Measurements from ENCODE around the gene UNC119B.

UNC119B gene

DNA sequence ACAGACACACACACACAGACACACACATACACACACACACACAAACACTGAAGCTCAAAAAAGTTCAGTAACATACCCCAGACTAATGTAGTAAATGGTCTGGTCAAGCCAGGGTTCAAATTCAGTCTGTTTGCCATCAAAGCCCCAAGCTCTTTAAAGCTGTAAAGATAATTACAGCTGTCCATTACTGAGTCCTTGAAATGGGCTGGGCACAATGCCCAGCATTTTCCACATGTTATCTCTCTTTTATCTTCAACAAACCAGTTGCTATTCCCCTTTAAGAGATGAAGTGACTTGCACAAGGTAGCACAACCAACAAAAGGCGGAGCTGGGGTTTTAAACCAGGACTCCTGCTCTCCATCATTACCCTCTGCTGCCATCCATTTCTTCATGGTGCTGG, 7.6 kb upstream of the UNC119B start:
- no peaks in the 10 kb centered on the region for H3K27me3 ChIP-seq (ENCODE audit: insufficient read depth, low read length)
- no peak overlapping the region for H3K27ac ChIP-seq (ENCODE audit: low read depth, low read length)
- no peaks in the 10 kb centered on the region for H3K79me2 ChIP-seq (ENCODE audit: control insufficient read depth, insufficient read depth, low read length, unreplicated experiment)
- no peaks in the 10 kb centered on the region; the same call in none of the 2 replicates for H3K36me3 ChIP-seq (ENCODE audit: insufficient read depth, low read length)
- no peaks in the 10 kb centered on the region for H3K4me1 ChIP-seq (ENCODE audit: control insufficient read depth, insufficient read depth, low read length, unreplicated experiment)
- H3K4me3 ChIP-seq (ENCODE audit: low read depth, low read length), result no peak overlapping the region
- no peak overlapping the region for H2AFZ ChIP-seq (ENCODE audit: low read length, unreplicated experiment)

DNA sequence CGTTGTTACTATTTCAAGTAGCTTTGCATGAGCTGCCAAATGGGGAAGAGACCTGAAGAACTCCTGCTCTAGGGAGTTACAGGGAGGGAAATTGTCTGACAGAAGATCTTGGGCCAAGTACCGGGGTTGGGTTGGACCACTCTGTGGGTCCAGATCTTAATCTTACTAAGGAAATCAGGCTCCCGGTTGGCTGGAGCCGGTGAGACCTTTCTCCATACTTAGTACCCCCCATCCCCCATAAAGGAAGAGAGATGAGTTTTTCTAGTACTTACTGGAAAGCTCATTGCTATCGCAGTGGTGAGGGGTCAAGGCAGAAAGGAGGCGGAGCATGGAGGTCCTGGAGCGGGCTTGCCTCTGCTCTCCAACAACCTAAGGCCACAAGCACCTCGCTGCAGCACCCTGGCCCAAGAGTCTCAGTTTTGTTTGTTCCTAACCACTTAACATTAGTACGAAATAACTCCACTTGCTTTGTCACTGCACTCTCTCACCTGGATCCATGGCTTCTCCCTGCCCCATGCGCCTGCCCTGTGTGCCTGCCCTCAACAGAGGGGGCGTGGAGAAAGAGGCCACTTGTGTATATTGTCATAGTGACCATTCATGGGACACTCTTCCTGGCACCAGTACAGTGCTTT, 6.8 kb upstream of the UNC119B start:
- Histone ChIP-seq H3K4me3 (ENCODE audit: low read depth, low read length) (no peak overlapping the region), H3K4me1 (ENCODE audit: control insufficient read depth, insufficient read depth, low read length, unreplicated experiment) (no peaks in the 10 kb centered on the region), H3K27me3 (ENCODE audit: insufficient read depth, low read length) (no peaks in the 10 kb centered on the region), H3K79me2 (ENCODE audit: control insufficient read depth, insufficient read depth, low read length, unreplicated experiment) (no peaks in the 10 kb centered on the region), H3K27ac (ENCODE audit: low read depth, low read length) (no peak overlapping the region), H3K36me3 (ENCODE audit: insufficient read depth, low read length) (no peaks in the 10 kb centered on the region; the same call in none of the 2 replicates), H2AFZ (ENCODE audit: low read length, unreplicated experiment) (no peak overlapping the region)

DNA sequence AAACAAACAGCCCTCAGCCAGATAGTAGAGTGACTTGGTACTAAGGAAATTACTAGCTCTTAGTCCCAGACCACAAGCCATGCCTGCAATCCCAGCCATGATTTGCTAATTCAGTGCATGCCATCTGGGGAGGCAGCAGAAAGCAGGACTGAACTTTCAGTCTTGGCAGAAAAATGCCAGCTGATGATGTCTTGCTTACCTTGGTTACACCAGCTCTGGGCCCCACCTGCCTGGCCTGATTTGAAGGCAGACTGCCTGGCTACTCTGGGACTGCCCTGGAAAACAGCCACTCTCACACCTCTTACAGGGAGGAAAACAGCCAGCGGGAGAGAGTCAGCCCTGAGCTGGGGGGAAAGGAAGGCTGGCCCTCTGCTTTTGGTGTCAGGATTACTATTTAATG, 4.6 kb upstream of the UNC119B start:
- H3K4me3 ChIP-seq (ENCODE audit: low read depth, low read length), result no peak overlapping the region
- no peak overlapping the region for H3K27ac ChIP-seq (ENCODE audit: low read depth, low read length)
- H2AFZ ChIP-seq (ENCODE audit: low read length, unreplicated experiment), result no peak overlapping the region
- no peaks in the 10 kb centered on the region for H3K27me3 ChIP-seq (ENCODE audit: insufficient read depth, low read length)
- peaks cover 4% of the 10 kb centered on the region for H3K79me2 ChIP-seq (ENCODE audit: control insufficient read depth, insufficient read depth, low read length, unreplicated experiment)
- no peaks in the 10 kb centered on the region; the same call in 1 of the 2 replicates for H3K36me3 ChIP-seq (ENCODE audit: insufficient read depth, low read length)
- peaks cover 5% of the 10 kb centered on the region for H3K4me1 ChIP-seq (ENCODE audit: control insufficient read depth, insufficient read depth, low read length, unreplicated experiment)

DNA sequence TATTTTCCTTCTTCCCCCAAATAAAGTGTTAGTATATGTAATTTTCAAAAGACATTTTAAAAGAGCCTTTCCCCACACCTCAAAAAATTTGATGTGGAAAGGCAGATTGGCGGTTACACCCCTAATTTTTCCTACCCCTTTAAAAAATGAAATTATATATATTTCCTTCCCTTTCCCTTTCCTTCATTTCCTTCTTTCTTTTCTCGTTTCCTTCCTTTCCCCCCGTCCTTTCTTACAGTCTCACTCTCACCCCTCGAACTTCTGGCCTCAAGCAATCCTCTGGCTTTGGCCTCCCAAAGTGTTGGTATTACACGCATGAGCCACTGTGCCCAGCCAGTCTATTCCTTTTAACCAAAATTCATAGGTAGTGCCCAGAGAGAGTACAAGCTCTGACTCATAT, 4.2 kb upstream of the UNC119B start:
- Histone ChIP-seq H3K4me3 (ENCODE audit: low read depth, low read length) (no peak overlapping the region), H2AFZ (ENCODE audit: low read length, unreplicated experiment) (no peak overlapping the region), H3K27ac (ENCODE audit: low read depth, low read length) (no peak overlapping the region), H3K79me2 (ENCODE audit: control insufficient read depth, insufficient read depth, low read length, unreplicated experiment) (peaks cover 8% of the 10 kb centered on the region), H3K36me3 (ENCODE audit: insufficient read depth, low read length) (no peaks in the 10 kb centered on the region; the same call in 1 of the 2 replicates), H3K27me3 (ENCODE audit: insufficient read depth, low read length) (no peaks in the 10 kb centered on the region), H3K4me1 (ENCODE audit: control insufficient read depth, insufficient read depth, low read length, unreplicated experiment) (peaks cover 5% of the 10 kb centered on the region)

DNA sequence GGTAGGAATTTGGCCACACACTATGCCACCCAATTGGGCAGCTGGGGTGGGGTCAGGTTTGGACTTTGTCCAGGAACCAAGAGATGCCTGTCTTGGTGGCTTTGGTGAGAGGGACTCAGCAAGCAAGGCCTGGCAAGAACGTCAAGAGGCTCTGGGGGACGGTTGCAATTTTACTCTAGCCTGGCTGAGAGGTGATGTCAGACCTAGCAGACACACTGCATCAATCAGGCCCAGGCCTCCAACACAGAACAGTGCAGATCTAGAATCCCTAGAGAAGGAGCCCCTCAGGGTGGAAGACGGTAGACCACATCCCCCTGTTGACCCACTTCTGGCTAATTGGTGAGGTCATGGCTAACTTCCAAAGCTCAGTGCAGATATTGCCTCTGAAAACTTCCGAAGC, 1.6 kb upstream of the UNC119B start:
- peaks cover 24% of the 10 kb centered on the region for H3K4me1 ChIP-seq (ENCODE audit: control insufficient read depth, insufficient read depth, low read length, unreplicated experiment)
- H3K27ac ChIP-seq (ENCODE audit: low read depth, low read length), result no peak overlapping the region
- no peak overlapping the region for H3K4me3 ChIP-seq (ENCODE audit: low read depth, low read length)

DNA sequence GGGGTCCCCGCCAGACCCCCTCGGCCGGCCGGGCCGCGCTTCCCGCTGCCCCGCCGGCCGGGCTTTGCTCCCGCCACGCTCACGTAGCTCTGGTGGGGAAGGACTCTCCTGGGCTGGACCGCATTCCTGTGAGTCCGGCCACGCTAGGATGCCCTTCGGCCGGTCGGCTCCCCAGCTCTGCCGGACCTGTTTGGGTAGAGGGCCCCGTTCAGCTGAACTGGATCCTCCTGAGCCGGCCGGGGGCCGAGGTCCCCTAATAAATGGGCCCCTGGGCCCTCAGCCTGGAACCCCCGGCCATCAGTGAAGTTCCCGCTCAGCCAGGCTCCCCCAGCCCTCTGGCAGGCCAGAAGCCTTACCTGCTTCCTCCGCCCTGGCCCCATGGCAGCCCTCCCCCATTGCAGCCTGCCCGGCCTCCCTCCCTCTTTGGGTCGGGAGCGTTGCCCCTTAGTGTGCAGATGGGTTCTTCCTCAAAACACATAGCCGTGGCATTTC, 593 bp downstream of the UNC119B start:
- Histone ChIP-seq H2AFZ (ENCODE audit: low read length, unreplicated experiment) (peak overlapping the region; percentile 72), H3K36me3 (ENCODE audit: insufficient read depth, low read length) (peaks cover 6% of the 10 kb centered on the region; the same call in 1 of the 2 replicates), H3K4me3 (ENCODE audit: low read depth, low read length) (peak overlapping the region; percentile 97), H3K27me3 (ENCODE audit: insufficient read depth, low read length) (no peaks in the 10 kb centered on the region), H3K4me1 (ENCODE audit: control insufficient read depth, insufficient read depth, low read length, unreplicated experiment) (peaks cover 27% of the 10 kb centered on the region), H3K27ac (ENCODE audit: low read depth, low read length) (peak overlapping the region; percentile 28), H3K79me2 (ENCODE audit: control insufficient read depth, insufficient read depth, low read length, unreplicated experiment) (peaks cover 34% of the 10 kb centered on the region)

More for the DNA sequence above, 1.6 kb upstream of the UNC119B start:
- Histone ChIP-seq H3K79me2 (ENCODE audit: control insufficient read depth, insufficient read depth, low read length, unreplicated experiment) (peaks cover 34% of the 10 kb centered on the region), H2AFZ (ENCODE audit: low read length, unreplicated experiment) (no peak overlapping the region), H3K27me3 (ENCODE audit: insufficient read depth, low read length) (no peaks in the 10 kb centered on the region), H3K36me3 (ENCODE audit: insufficient read depth, low read length) (peaks cover 4% of the 10 kb centered on the region; the same call in 1 of the 2 replicates)

DNA sequence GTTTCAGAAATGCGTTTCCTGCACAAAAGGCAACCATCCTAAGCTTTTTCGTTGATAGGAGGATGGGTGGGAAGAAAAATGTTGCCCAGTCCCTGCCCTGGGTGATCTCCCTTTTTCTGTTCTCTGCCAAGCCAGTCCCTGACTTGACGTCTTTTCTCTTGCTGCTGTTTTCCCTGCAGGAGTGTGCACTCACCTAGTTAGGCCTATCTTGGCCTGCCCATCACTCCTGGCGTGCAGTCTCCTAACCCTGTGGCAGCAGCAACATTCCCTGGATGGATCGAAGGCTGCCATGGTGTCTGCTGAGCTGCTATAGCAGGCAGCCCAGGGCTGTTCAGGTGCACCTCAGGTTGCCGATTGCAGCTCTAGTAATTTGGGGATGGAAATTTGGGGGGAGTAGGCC, 1.2 kb downstream of the UNC119B start:
- Histone ChIP-seq H3K4me3 (ENCODE audit: low read depth, low read length) (peak overlapping the region; percentile 97), H3K4me1 (ENCODE audit: control insufficient read depth, insufficient read depth, low read length, unreplicated experiment) (peaks cover 27% of the 10 kb centered on the region), H3K79me2 (ENCODE audit: control insufficient read depth, insufficient read depth, low read length, unreplicated experiment) (peaks cover 34% of the 10 kb centered on the region), H2AFZ (ENCODE audit: low read length, unreplicated experiment) (no peak overlapping the region), H3K27ac (ENCODE audit: low read depth, low read length) (no peak overlapping the region), H3K36me3 (ENCODE audit: insufficient read depth, low read length) (peaks cover 9% of the 10 kb centered on the region; the same call in 1 of the 2 replicates), H3K27me3 (ENCODE audit: insufficient read depth, low read length) (no peaks in the 10 kb centered on the region)

DNA sequence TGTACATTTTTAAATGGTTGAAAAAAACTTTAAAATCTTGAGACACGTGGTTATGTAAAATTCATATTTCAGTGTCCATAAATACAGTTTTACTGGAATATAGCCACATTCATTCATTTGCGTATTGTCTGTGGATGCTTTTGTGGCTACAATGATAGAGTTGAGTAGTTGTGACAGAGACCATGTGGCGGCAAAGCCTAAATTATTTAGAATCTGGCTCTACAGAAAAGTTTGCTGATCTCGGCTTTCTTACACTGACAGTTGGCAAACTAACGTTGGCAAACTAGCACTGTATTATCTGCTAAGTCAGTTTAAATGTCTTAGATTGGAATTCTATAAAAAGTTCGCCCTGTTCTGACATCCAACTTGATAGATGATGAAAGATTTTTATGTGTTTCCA, 2.4 kb downstream of the UNC119B start:
- H3K27ac ChIP-seq (ENCODE audit: low read depth, low read length), result no peak overlapping the region
- H3K36me3 ChIP-seq (ENCODE audit: insufficient read depth, low read length), result peaks cover 15% of the 10 kb centered on the region; the same call in 1 of the 2 replicates
- no peaks in the 10 kb centered on the region for H3K27me3 ChIP-seq (ENCODE audit: insufficient read depth, low read length)
- no peak overlapping the region for H3K4me3 ChIP-seq (ENCODE audit: low read depth, low read length)
- H3K79me2 ChIP-seq (ENCODE audit: control insufficient read depth, insufficient read depth, low read length, unreplicated experiment), result peaks cover 34% of the 10 kb centered on the region
- no peak overlapping the region for H2AFZ ChIP-seq (ENCODE audit: low read length, unreplicated experiment)
- H3K4me1 ChIP-seq (ENCODE audit: control insufficient read depth, insufficient read depth, low read length, unreplicated experiment), result peaks cover 27% of the 10 kb centered on the region

DNA sequence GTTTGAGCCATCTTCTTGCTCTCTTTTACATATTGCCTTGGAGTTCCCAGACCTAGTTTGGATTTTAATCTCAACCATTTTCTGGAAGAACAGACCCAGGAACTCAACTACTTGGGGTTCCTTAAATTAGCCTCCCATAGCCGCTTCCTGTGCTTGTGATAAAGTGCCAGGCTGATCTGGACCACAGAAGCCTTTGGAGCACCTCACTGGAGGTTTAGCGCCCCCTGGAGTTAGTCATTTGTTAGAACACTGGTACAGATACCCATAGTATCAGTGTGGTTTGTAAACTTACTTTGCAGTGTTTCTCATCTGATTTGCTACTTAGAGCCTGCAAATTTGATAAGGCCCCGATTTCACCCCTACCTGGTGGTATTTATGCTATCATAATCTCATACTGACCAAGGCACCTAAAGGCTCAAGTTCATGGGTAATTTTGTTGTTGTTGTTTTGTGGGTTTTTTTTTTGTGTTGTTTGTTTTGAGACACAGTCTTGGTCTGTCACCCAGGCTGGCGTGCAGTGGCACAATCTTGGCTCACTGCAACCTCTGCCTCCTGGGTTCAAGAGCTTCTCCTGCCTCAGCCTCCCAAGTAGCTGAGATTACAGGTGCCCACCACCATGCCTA, 3.7 kb downstream of the UNC119B start:
- no peak overlapping the region for H2AFZ ChIP-seq (ENCODE audit: low read length, unreplicated experiment)
- H3K4me1 ChIP-seq (ENCODE audit: control insufficient read depth, insufficient read depth, low read length, unreplicated experiment), result peaks cover 27% of the 10 kb centered on the region
- H3K36me3 ChIP-seq (ENCODE audit: insufficient read depth, low read length), result peaks cover 15% of the 10 kb centered on the region
- no peaks in the 10 kb centered on the region for H3K27me3 ChIP-seq (ENCODE audit: insufficient read depth, low read length)
- H3K79me2 ChIP-seq (ENCODE audit: control insufficient read depth, insufficient read depth, low read length, unreplicated experiment), result peaks cover 34% of the 10 kb centered on the region
- H3K27ac ChIP-seq (ENCODE audit: low read depth, low read length), result no peak overlapping the region
- H3K4me3 ChIP-seq (ENCODE audit: low read depth, low read length), result no peak overlapping the region

DNA sequence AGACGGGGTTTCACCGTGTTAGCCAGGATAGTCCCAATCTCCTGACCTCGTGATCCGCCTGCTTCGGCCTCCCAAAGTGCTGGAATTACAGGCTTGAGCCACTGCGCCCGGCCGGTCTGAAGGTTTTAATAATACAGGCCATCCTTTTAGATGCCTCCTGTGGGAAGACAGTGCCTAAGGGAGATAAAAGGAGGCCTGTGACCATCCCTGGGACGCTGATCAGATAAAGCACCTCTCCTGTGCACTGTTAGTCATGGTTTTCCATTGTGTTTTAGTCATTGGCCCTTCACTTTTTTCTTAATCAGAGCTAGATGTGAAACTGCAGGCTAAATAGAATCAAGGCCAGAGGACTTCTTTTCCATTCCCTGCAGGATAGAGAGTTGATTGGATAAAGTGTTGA, 7.8 kb downstream of the UNC119B start:
- Histone ChIP-seq H3K27me3 (ENCODE audit: insufficient read depth, low read length) (no peaks in the 10 kb centered on the region), H2AFZ (ENCODE audit: low read length, unreplicated experiment) (no peak overlapping the region), H3K4me3 (ENCODE audit: low read depth, low read length) (no peak overlapping the region), H3K36me3 (ENCODE audit: insufficient read depth, low read length) (peaks cover 26% of the 10 kb centered on the region), H3K27ac (ENCODE audit: low read depth, low read length) (no peak overlapping the region), H3K79me2 (ENCODE audit: control insufficient read depth, insufficient read depth, low read length, unreplicated experiment) (peaks cover 6% of the 10 kb centered on the region), H3K4me1 (ENCODE audit: control insufficient read depth, insufficient read depth, low read length, unreplicated experiment) (peaks cover 21% of the 10 kb centered on the region)

DNA sequence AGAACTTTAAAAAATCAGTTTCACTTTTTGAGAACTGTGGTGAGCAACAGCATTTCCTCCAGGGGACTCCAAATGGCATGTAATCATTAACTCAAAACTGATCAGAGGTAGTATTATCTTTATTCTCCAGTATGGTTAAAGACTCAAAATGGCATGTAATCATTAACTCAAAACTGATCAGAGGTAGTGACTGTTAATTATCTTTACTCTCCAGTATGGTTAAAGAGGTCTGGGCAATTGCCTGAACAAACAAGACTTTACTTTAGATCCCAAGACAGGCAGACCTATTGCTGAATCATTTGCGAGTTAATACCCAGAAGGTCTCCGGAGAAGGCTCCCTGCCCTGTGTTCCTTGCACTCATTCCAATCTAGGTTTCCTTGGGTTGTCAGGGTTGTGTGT, 8.8 kb downstream of the UNC119B start:
- Histone ChIP-seq H3K4me3 (ENCODE audit: low read depth, low read length) (no peak overlapping the region), H3K27me3 (ENCODE audit: insufficient read depth, low read length) (no peaks in the 10 kb centered on the region), H2AFZ (ENCODE audit: low read length, unreplicated experiment) (no peak overlapping the region), H3K27ac (ENCODE audit: low read depth, low read length) (no peak overlapping the region), H3K36me3 (ENCODE audit: insufficient read depth, low read length) (peaks cover 24% of the 10 kb centered on the region), H3K79me2 (ENCODE audit: control insufficient read depth, insufficient read depth, low read length, unreplicated experiment) (no peaks in the 10 kb centered on the region), H3K4me1 (ENCODE audit: control insufficient read depth, insufficient read depth, low read length, unreplicated experiment) (peaks cover 16% of the 10 kb centered on the region)

All from ACC112 (cell line).